A549 (cell line): ENCODE data around the gene HTRA1. TPM values are rescaled to one million over a fixed set of nuclear protein-coding genes. Genes with fewer than 3 reads are reported as not detected.
A peak's percentile ranks its signal among the peaks of the same experiment; 100 is the strongest.

Source experiments
- ATAC-seq, 2 experiments: fragments of 200-7000 bp in 1 of 2; fragments of >200 bp in 1 of 2; cut with Nextera tagmentation in 1 of 2; cut with Tn5 transposase in 1 of 2; 3 replicates each; pipeline versions ENCODE4 v1.8.0 to v1.9.1; 2018 to 2020; ENCODE audit warnings: mild to moderate bottlenecking in 1 of 2, moderate library complexity in 1 of 2
- CTCF ChIA-PET: fragments of 300-600 bp; sonication (Branson Sonifier 250); formaldehyde crosslinking; extraction: SDS; loops from one replicate; lab custom pipeline; 2021; ENCODE audit warnings: antibody characterized with exemption, inconsistent platforms; lab: Yijun Ruan, JAX
- POLR2A ChIA-PET: fragments of 350-600 bp; formaldehyde crosslinking; extraction: SDS; loops from one replicate; lab custom pipeline; 2021; ENCODE audit warnings: antibody characterized with exemption, inconsistent platforms; lab: Yijun Ruan, JAX
- DNase-seq, 2 experiments: peaks; one replicate each; pipeline versions ENCODE4 v3.0.0 to v3.0.0-alpha.2; 2011 to 2016; ENCODE audit warnings: low read depth in 1 of 2, low spot score in 1 of 2
- FAIRE-seq: peaks from 2 replicates; lab custom pipeline; 2011; peaks lifted over from hg19 to GRCh38; lab: Jason Lieb, UNC
- H3K27ac ChIP-seq, 2 experiments: fragments of >200 bp; sonication (Bioruptor Twin); formaldehyde crosslinking; 3 replicates each; pipeline ENCODE4 v1.5.1; 2016 to 2017
- H3K4me1 ChIP-seq: fragments of >200 bp; sonication (Bioruptor Twin); formaldehyde crosslinking; 3 replicates; pipeline ENCODE4 v1.6.1; 2016
- H3K4me2 ChIP-seq: fragments of >200 bp; sonication (Bioruptor Twin); formaldehyde crosslinking; 3 replicates; pipeline ENCODE4 v1.6.1; 2016
- H3K4me3 ChIP-seq: fragments of >200 bp; sonication (Bioruptor Twin); formaldehyde crosslinking; 3 replicates; pipeline ENCODE4 v1.5.1; 2016
- H3K9me3 ChIP-seq: fragments of >200 bp; sonication (Bioruptor Twin); formaldehyde crosslinking; 3 replicates; pipeline ENCODE4 v1.6.1; 2016
- CEBPB ChIP-seq, 2 experiments: fragments of >200 bp in 1 of 2; sonication (Bioruptor Twin) in 1 of 2; formaldehyde crosslinking in 1 of 2; IDR thresholded peaks; 2 replicates each; pipeline ENCODE4 v1.6.1; 2012 to 2016
- CTCF ChIP-seq: fragments of >200 bp; sonication (Bioruptor Twin); formaldehyde crosslinking; IDR thresholded peaks from 3 replicates; pipeline ENCODE4 v1.5.1; 2016
- EHF ChIP-seq: fragments of 250-450 bp; sonication (Bioruptor Pico); IDR thresholded peaks from 2 replicates; pipeline ENCODE4 v1.5.0; 2020; ENCODE audit warnings: mild to moderate bottlenecking
- HOXB5 ChIP-seq: fragments of 250-450 bp; sonication (Bioruptor Pico); IDR thresholded peaks from 2 replicates; pipeline ENCODE4 v1.5.0; 2020; ENCODE audit warnings: mild to moderate bottlenecking, moderate library complexity
- MAZ ChIP-seq: fragments of 150-350 bp; IDR thresholded peaks from 2 replicates; pipeline ENCODE4 v1.6.1; 2014; ENCODE audit warnings: antibody characterized with exemption, low read depth, low read length, borderline replicate concordance
- NFE2L2 ChIP-seq: fragments of 150-350 bp; conservative IDR thresholded peaks from 2 replicates; pipeline ENCODE4 v1.6.1; 2014; ENCODE audit warnings: low read length
- NR3C1 ChIP-seq: fragments of >200 bp; sonication (Bioruptor Twin); formaldehyde crosslinking; IDR thresholded peaks from 3 replicates; pipeline ENCODE4 v1.6.1; 2017
- RAD21 ChIP-seq, 2 experiments: fragments of >200 bp in 1 of 2; sonication (Bioruptor Twin) in 1 of 2; formaldehyde crosslinking in 1 of 2; IDR thresholded peaks in 1 of 2; conservative IDR thresholded peaks in 1 of 2; 2 replicates in 1 of 2; 3 replicates in 1 of 2; pipeline ENCODE4 v1.6.1; 2012 to 2018; ENCODE audit warnings: inconsistent platforms in 1 of 2
- RARB ChIP-seq: fragments of 250-450 bp; sonication (Bioruptor Pico); IDR thresholded peaks from 2 replicates; pipeline ENCODE4 v1.8.0; 2021; ENCODE audit warnings: mild to moderate bottlenecking, moderate library complexity
- RCOR1 ChIP-seq: fragments of 150-350 bp; IDR thresholded peaks from 2 replicates; pipeline ENCODE4 v1.6.1; 2014; ENCODE audit warnings: antibody characterized with exemption, low read length, low read depth
- TFCP2L1 ChIP-seq: fragments of 250-450 bp; sonication (Bioruptor Pico); IDR thresholded peaks from 2 replicates; pipeline ENCODE4 v1.5.0; 2021; ENCODE audit warnings: mild to moderate bottlenecking
- ZNF302 ChIP-seq: fragments of 250-450 bp; sonication (Bioruptor Pico); IDR thresholded peaks from 2 replicates; pipeline ENCODE4 v1.9.0; 2021; ENCODE audit warnings: inconsistent platforms, mild to moderate bottlenecking, moderate library complexity
- WGBS: methylation state at CpG from one replicate; pipeline ENCODE4 v1.1.6; 2017; ENCODE audit errors: missing lambda C conversion rate; 5-methylcytosine and 5-hydroxymethylcytosine counted together
- polyA plus RNA-seq, 4 experiments: library from polyadenylated mRNA; depleted of rRNA in 3 of 4; stranded (reverse); fragments of >200 nt; fragmentation: RNase III in 1 of 4; extraction: RNeasy Plus Mini Kit Qiagen cat#74134 plus additional on column Dnase treatment in 1 of 4; gene quantifications; 2 replicates in 3 of 4; 3 replicates in 1 of 4; pipeline ENCODE4 v1.2.3, GENCODE V29; 2011 to 2017
- TF ChIP-seq, protein P1 (sequence below): IDR thresholded peaks from 2 replicates; pipeline ENCODE4 v1.6.1; 2012
- TF ChIP-seq, protein P2 (sequence below): fragments of 250-450 bp; sonication (Bioruptor Pico); IDR thresholded peaks from 2 replicates; pipeline ENCODE4 v1.5.0; 2021; ENCODE audit warnings: mild to moderate bottlenecking, moderate library complexity, borderline replicate concordance
- TF ChIP-seq, protein P3 (sequence below): fragments of 150-350 bp; IDR thresholded peaks from 2 replicates; pipeline ENCODE4 v1.6.1; 2014; ENCODE audit warnings: low read depth, mild to moderate bottlenecking, low read length

Gene HTRA1
- polyA plus RNA-seq, 2 of the 4 experiments (the other 2 are of a cell fraction), result 50.7 to 65.6 TPM

- no peak for ATAC-seq
- Histone ChIP-seq H3K4me1 (peaks cover 7% of the 10 kb centered on the region; the same call in 1 of the 3 replicates), H3K4me3 (no peak overlapping the region), H3K4me2 (no peak overlapping the region), H3K27ac (no peak overlapping the region), H3K9me3 (no peaks in the 10 kb centered on the region)
- no peak for FAIRE-seq
- TF ChIP-seq, protein P1, sequence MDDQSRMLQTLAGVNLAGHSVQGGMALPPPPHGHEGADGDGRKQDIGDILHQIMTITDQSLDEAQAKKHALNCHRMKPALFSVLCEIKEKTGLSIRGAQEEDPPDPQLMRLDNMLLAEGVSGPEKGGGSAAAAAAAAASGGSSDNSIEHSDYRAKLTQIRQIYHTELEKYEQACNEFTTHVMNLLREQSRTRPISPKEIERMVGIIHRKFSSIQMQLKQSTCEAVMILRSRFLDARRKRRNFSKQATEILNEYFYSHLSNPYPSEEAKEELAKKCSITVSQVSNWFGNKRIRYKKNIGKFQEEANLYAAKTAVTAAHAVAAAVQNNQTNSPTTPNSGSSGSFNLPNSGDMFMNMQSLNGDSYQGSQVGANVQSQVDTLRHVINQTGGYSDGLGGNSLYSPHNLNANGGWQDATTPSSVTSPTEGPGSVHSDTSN, result no peak
- TF ChIP-seq CEBPB (IDR thresholded peaks at IDR 0.05) (no peak), TFCP2L1 (CRISPR knock-in tag) (no peak), CTCF (no peak), MAZ (no peak), RAD21 (conservative IDR thresholded peaks at IDR 0.05 in 1 of 2, IDR thresholded peaks at IDR 0.05 in 1 of 2) (no peak), RARB (CRISPR knock-in tag) (no peak), HOXB5 (CRISPR knock-in tag) (no peak), NR3C1 (no peak)
- TF ChIP-seq, protein P2, sequence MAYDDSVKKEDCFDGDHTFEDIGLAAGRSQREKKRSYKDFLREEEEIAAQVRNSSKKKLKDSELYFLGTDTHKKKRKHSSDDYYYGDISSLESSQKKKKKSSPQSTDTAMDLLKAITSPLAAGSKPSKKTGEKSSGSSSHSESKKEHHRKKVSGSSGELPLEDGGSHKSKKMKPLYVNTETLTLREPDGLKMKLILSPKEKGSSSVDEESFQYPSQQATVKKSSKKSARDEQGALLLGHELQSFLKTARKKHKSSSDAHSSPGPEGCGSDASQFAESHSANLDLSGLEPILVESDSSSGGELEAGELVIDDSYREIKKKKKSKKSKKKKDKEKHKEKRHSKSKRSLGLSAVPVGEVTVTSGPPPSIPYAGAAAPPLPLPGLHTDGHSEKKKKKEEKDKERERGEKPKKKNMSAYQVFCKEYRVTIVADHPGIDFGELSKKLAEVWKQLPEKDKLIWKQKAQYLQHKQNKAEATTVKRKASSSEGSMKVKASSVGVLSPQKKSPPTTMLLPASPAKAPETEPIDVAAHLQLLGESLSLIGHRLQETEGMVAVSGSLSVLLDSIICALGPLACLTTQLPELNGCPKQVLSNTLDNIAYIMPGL (CRISPR knock-in tag), result no peak
- POLR2A ChIA-PET, result no interaction called here
- DNase-seq, result no peak
- WGBS, result 51% methylated on average over 5 of the region's 5 CpGs
- CTCF ChIA-PET, result interaction anchor here (1.5 kb wide), 1 partner anchor 34 kb away, joined by 6 read pairs; no protein-coding TSS in a partner anchor
Observed at GRCh38 chr10:122531261-122531660, 69.9 kb downstream of the HTRA1 start.

DNA sequence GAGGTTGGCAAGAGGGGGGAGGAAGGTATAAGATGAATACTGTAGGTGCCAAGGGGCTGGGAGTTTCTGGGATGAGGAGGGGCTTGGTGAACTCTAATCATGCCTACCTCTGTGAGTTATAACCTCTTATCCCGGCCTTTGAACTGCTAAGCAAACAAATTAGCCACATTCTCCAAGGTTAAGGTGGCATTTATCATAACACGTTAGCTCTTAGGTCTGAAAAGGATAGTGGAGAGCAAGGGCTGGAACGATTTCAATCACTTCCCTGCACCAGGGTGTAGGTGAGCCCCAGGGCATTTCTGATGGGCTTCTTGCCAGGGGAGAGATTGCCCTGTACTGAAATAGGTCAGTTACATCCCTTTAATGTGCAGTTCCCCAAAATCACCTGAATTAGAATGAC lies 70.6 kb downstream of the HTRA1 start:
- 0 out of 3 replicates have a peak, but pooled peaks cover 4% of the 10 kb centered on the region for H3K9me3 ChIP-seq
- TF ChIP-seq NFE2L2, result no peak
- FAIRE-seq (no peak), ATAC-seq (no peak), DNase-seq (no peak)
- POLR2A ChIA-PET, result no interaction called here
- no peak overlapping the region for H3K27ac ChIP-seq
- peaks cover 7% of the 10 kb centered on the region; the same call in 1 of the 3 replicates for H3K4me1 ChIP-seq
- no peak overlapping the region for H3K4me3 ChIP-seq
- 4% methylated on average over 3 of the region's 3 CpGs for WGBS
- peak overlapping the region; percentile 21; the same call in 1 of the 3 replicates for H3K4me2 ChIP-seq
- CTCF ChIA-PET, result no interaction called here

GRCh38 chr10:122532601-122533296 lies 71.4 kb downstream of the HTRA1 start:
- ATAC-seq, result no peak
- TF ChIP-seq, protein P3, sequence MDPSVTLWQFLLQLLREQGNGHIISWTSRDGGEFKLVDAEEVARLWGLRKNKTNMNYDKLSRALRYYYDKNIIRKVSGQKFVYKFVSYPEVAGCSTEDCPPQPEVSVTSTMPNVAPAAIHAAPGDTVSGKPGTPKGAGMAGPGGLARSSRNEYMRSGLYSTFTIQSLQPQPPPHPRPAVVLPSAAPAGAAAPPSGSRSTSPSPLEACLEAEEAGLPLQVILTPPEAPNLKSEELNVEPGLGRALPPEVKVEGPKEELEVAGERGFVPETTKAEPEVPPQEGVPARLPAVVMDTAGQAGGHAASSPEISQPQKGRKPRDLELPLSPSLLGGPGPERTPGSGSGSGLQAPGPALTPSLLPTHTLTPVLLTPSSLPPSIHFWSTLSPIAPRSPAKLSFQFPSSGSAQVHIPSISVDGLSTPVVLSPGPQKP, result no peak
- TF ChIP-seq EHF (CRISPR knock-in tag) (no peak), CTCF (no peak), RCOR1 (no peak), ZNF302 (CRISPR knock-in tag) (no peak)
- 35% methylated on average over 6 of the region's 6 CpGs for WGBS
- H3K4me1 ChIP-seq, result peaks cover 7% of the 10 kb centered on the region; the same call in 1 of the 3 replicates
- peaks cover 9% of the 10 kb centered on the region; the same call in 2 of the 3 replicates for H3K9me3 ChIP-seq
- no peak overlapping the region for H3K4me2 ChIP-seq
- ChIA-PET POLR2A (interaction anchor here (0.6 kb wide), 1 partner anchor 20 kb away, joined by 3 read pairs; no protein-coding TSS in a partner anchor), CTCF (interaction anchor here (1.0 kb wide), 1 partner anchor 33 kb away, joined by 4 read pairs; no protein-coding TSS in a partner anchor)
- no peak overlapping the region for H3K27ac ChIP-seq
- FAIRE-seq, result no peak
- DNase-seq, result no peak
- no peak overlapping the region for H3K4me3 ChIP-seq
